Left cardiac atrium (tissue), 4 donors: ENCODE results near the gene HOXA7. TPM values are rescaled to one million over a fixed set of nuclear protein-coding genes. Genes with fewer than 3 reads are reported as not detected.

Experiments used
- ATAC-seq, 2 donors: fragments of 200-7000 bp; cut with Tn5 transposase; one replicate each; pipeline ENCODE4 v1.9.1; 2020; ENCODE audit warnings: mild to moderate bottlenecking in 2 of 2, moderate library complexity in 2 of 2
- DNase-seq: peaks from one replicate; pipeline ENCODE4 v3.0.0-alpha.2; 2020
- intact Hi-C, 2 donors: fragments of 100-400 bp; cut with DNase I; formaldehyde crosslinking; loops; one replicate each; pipeline versions ENCODE4 v1.14.1 to v1.15.1; 2022 to 2023
- total RNA-seq, 2 donors: library from RNA; stranded (reverse); fragmentation: NEBNext Ultra II Directional; extraction: Animal tissue kit (Norgen Biotek cat#: 25700); gene quantifications; one replicate each; pipeline ENCODE4 v1.2.1, GENCODE V29; 2021
- donor health status: DM: no; HTN: yes; CAD: no.
- donor health status: DM: no; HTN: yes; CAD: no; lungs with severe emphysema.
- donor health status: DM: yes; HTN: yes; CAD: no.
- donor health status: Dilated cardiomyopathy.

HOXA7 gene
- total RNA-seq, 2 donors from 2014 or later = 0.12 to 0.39 TPM

- intact Hi-C loops = no loop called here
- ATAC-seq (peak; percentile 96), DNase-seq (peak; percentile 86)
Observed at GRCh38 chr7:27130540-27131389, 25.7 kb downstream of the HOXA7 start, which contains the start of gene HOXA4. TSS of gene HOXA4 (minus strand) at chr7:27130757. CDS start at chr7:27130733, 24 bp downstream.

GRCh38 chr7:27129729-27130539, 26.5 kb downstream of the HOXA7 start:
- DNase-seq = no peak
- intact Hi-C loops = no loop called here
- peak; percentile 38 for ATAC-seq

- no peak for ATAC-seq
- intact Hi-C loops = no loop called here
- DNase-seq = no peak
Observed at GRCh38 chr7:27128776-27129728, 27.4 kb downstream of the HOXA7 start.

GRCh38 chr7:27128034-27128433, 28.4 kb downstream of the HOXA7 start:
- intact Hi-C loops = no loop called here
- ATAC-seq = no peak
- no peak for DNase-seq

GRCh38 chr7:27126596-27127327, 29.7 kb downstream of the HOXA7 start:
- ATAC-seq = no peak
- intact Hi-C loops = no loop called here
- DNase-seq = no peak

GRCh38 chr7:27125986-27126394, 30.5 kb downstream of the HOXA7 start:
- ATAC-seq = no peak
- DNase-seq = no peak
- intact Hi-C loops = no loop called here

- no peak for ATAC-seq
- intact Hi-C loops = no loop called here
- DNase-seq = no peak
Observed at GRCh38 chr7:27124902-27125689, 31.4 kb downstream of the HOXA7 start.

GRCh38 chr7:27124096-27124901, 32.2 kb downstream of the HOXA7 start:
- intact Hi-C loops = no loop called here
- no peak for ATAC-seq
- DNase-seq = no peak

- intact Hi-C loops = no loop called here
Observed at GRCh38 chr7:27123477-27124053, 32.9 kb downstream of the HOXA7 start.

GRCh38 chr7:27123007-27123476, 33.4 kb downstream of the HOXA7 start:
- ATAC-seq = no peak
- intact Hi-C loops = no loop called here

More at GRCh38 chr7:27123477-27124053, 32.9 kb downstream of the HOXA7 start:
- DNase-seq (no peak), ATAC-seq (no peak)

GRCh38 chr7:27122077-27122910, 34.2 kb downstream of the HOXA7 start:
- no peak for DNase-seq
- intact Hi-C loops = no loop called here
- no peak for ATAC-seq

More at GRCh38 chr7:27123007-27123476, 33.4 kb downstream of the HOXA7 start:
- DNase-seq = no peak

- intact Hi-C loops = no loop called here
- DNase-seq (no peak), ATAC-seq (no peak)
Observed at GRCh38 chr7:27121684-27122076, 34.8 kb downstream of the HOXA7 start.

GRCh38 chr7:27119412-27119911, 37.0 kb downstream of the HOXA7 start:
- DNase-seq = no peak
- intact Hi-C loops = no loop called here

GRCh38 chr7:27118580-27118979, 37.9 kb downstream of the HOXA7 start:
- intact Hi-C loops = no loop called here
- DNase-seq (no peak), ATAC-seq (no peak)

More at GRCh38 chr7:27119412-27119911, 37.0 kb downstream of the HOXA7 start:
- ATAC-seq = no peak

- ATAC-seq (peak; percentile 10 to 32), DNase-seq (no peak)
Observed at GRCh38 chr7:27117887-27118491, 38.5 kb downstream of the HOXA7 start.

More at GRCh38 chr7:27117887-27118491, 38.5 kb downstream of the HOXA7 start:
- intact Hi-C loops = no loop called here
